ENCODE measurements around the gene SLC9A3.

The SLC9A3 gene

GRCh38 chr5:547086-547924, 23.1 kb upstream of the SLC9A3 start:
- H3K36me3 Mint-ChIP-seq (ENCODE audit: low read depth): no peaks in the 10 kb centered on the region

GRCh38 chr5:546376-546908, 22.2 kb upstream of the SLC9A3 start:
- H3K27me3 Mint-ChIP-seq: peaks cover 86% of the 10 kb centered on the region
- H3K36me3 Mint-ChIP-seq (ENCODE audit: low read depth): no peaks in the 10 kb centered on the region
- no peak overlapping the region for H3K27ac Mint-ChIP-seq
- intact Hi-C loops (cut with micrococcal nuclease): no loop called here
- H3K9me3 Mint-ChIP-seq: no peaks in the 10 kb centered on the region
- no peak overlapping the region for H3K4me3 Mint-ChIP-seq
- H3K4me1 Mint-ChIP-seq (ENCODE audit: low read depth): peaks cover 47% of the 10 kb centered on the region

More at GRCh38 chr5:547086-547924, 23.1 kb upstream of the SLC9A3 start:
- intact Hi-C loops (cut with micrococcal nuclease): no loop called here
- Mint-ChIP-seq H3K4me3 (no peak overlapping the region), H3K9me3 (no peaks in the 10 kb centered on the region), H3K4me1 (ENCODE audit: low read depth) (peaks cover 45% of the 10 kb centered on the region), H3K27me3 (peaks cover 83% of the 10 kb centered on the region), H3K27ac (no peak overlapping the region)

GRCh38 chr5:545641-546375, 21.6 kb upstream of the SLC9A3 start:
- Mint-ChIP-seq H3K9me3 (no peaks in the 10 kb centered on the region), H3K4me3 (no peak overlapping the region), H3K27me3 (peaks cover 86% of the 10 kb centered on the region), H3K4me1 (ENCODE audit: low read depth) (peaks cover 47% of the 10 kb centered on the region), H3K36me3 (ENCODE audit: low read depth) (no peaks in the 10 kb centered on the region), H3K27ac (no peak overlapping the region)
- intact Hi-C loops (cut with micrococcal nuclease): no loop called here

- peaks cover 47% of the 10 kb centered on the region for H3K4me1 Mint-ChIP-seq (ENCODE audit: low read depth)
- peaks cover 87% of the 10 kb centered on the region for H3K27me3 Mint-ChIP-seq
- intact Hi-C loops (cut with micrococcal nuclease): loop anchor here (5.0 kb wide), 1 partner anchor 223 kb away; the partner anchor contains the start of gene AHRR
- no peak overlapping the region for H3K27ac Mint-ChIP-seq
- no peaks in the 10 kb centered on the region for H3K9me3 Mint-ChIP-seq
- H3K36me3 Mint-ChIP-seq (ENCODE audit: low read depth): no peaks in the 10 kb centered on the region
- no peak overlapping the region for H3K4me3 Mint-ChIP-seq
These were observed 20.6 kb upstream of the SLC9A3 start for GRCh38 chr5:544675-545355.

- H3K9me3 Mint-ChIP-seq: no peaks in the 10 kb centered on the region
- H3K27ac Mint-ChIP-seq: no peak overlapping the region
- H3K4me3 Mint-ChIP-seq: no peak overlapping the region
- H3K4me1 Mint-ChIP-seq (ENCODE audit: low read depth): peaks cover 47% of the 10 kb centered on the region
- intact Hi-C loops (cut with micrococcal nuclease): loop anchor here (5.0 kb wide), 1 partner anchor 222 kb away; the partner anchor contains the start of gene AHRR
- no peaks in the 10 kb centered on the region for H3K36me3 Mint-ChIP-seq (ENCODE audit: low read depth)
- H3K27me3 Mint-ChIP-seq: peaks cover 86% of the 10 kb centered on the region
These were observed 19.8 kb upstream of the SLC9A3 start for GRCh38 chr5:543755-544674.

- Mint-ChIP-seq H3K27me3 (peaks cover 90% of the 10 kb centered on the region), H3K36me3 (ENCODE audit: low read depth) (no peaks in the 10 kb centered on the region), H3K4me3 (no peak overlapping the region), H3K4me1 (ENCODE audit: low read depth) (peaks cover 46% of the 10 kb centered on the region), H3K27ac (no peak overlapping the region), H3K9me3 (no peaks in the 10 kb centered on the region)
- intact Hi-C loops (cut with micrococcal nuclease): loop anchor here (5.0 kb wide), 1 partner anchor 221 kb away; the partner anchor contains the start of gene AHRR
These were observed 19.1 kb upstream of the SLC9A3 start for GRCh38 chr5:543351-543750.

GRCh38 chr5:542319-543311, 18.4 kb upstream of the SLC9A3 start:
- intact Hi-C loops (cut with micrococcal nuclease): loop anchor here (5.0 kb wide), 1 partner anchor 220 kb away; the partner anchor contains the start of gene AHRR
- H3K27me3 Mint-ChIP-seq: peaks cover 90% of the 10 kb centered on the region
- H3K4me3 Mint-ChIP-seq: no peak overlapping the region

GRCh38 chr5:541539-542318, 17.5 kb upstream of the SLC9A3 start:
- no peak overlapping the region for H3K4me3 Mint-ChIP-seq
- H3K9me3 Mint-ChIP-seq: no peaks in the 10 kb centered on the region
- H3K27me3 Mint-ChIP-seq: peaks cover 90% of the 10 kb centered on the region
- no peak overlapping the region for H3K27ac Mint-ChIP-seq
- intact Hi-C loops (cut with micrococcal nuclease): loop anchor here (5.0 kb wide), 1 partner anchor 219 kb away; the partner anchor contains the start of gene AHRR
- H3K4me1 Mint-ChIP-seq (ENCODE audit: low read depth): peaks cover 35% of the 10 kb centered on the region
- H3K36me3 Mint-ChIP-seq (ENCODE audit: low read depth): no peaks in the 10 kb centered on the region

More at GRCh38 chr5:542319-543311, 18.4 kb upstream of the SLC9A3 start:
- Mint-ChIP-seq H3K36me3 (ENCODE audit: low read depth) (no peaks in the 10 kb centered on the region), H3K4me1 (ENCODE audit: low read depth) (peaks cover 38% of the 10 kb centered on the region), H3K27ac (no peak overlapping the region), H3K9me3 (no peaks in the 10 kb centered on the region)

- Mint-ChIP-seq H3K9me3 (no peaks in the 10 kb centered on the region), H3K27me3 (peaks cover 90% of the 10 kb centered on the region), H3K4me3 (no peak overlapping the region), H3K27ac (no peak overlapping the region), H3K4me1 (ENCODE audit: low read depth) (peaks cover 32% of the 10 kb centered on the region), H3K36me3 (ENCODE audit: low read depth) (no peaks in the 10 kb centered on the region)
- intact Hi-C loops (cut with micrococcal nuclease): loop anchor here (5.0 kb wide), 1 partner anchor 219 kb away; the partner anchor contains the start of gene AHRR
These were observed 16.8 kb upstream of the SLC9A3 start for GRCh38 chr5:540906-541538.

- intact Hi-C loops (cut with micrococcal nuclease): loop anchor here (5.0 kb wide), 1 partner anchor 218 kb away; the partner anchor contains the start of gene AHRR
- peaks cover 90% of the 10 kb centered on the region for H3K27me3 Mint-ChIP-seq
- no peaks in the 10 kb centered on the region for H3K36me3 Mint-ChIP-seq (ENCODE audit: low read depth)
- no peak overlapping the region for H3K27ac Mint-ChIP-seq
- H3K4me1 Mint-ChIP-seq (ENCODE audit: low read depth): peaks cover 25% of the 10 kb centered on the region
- H3K4me3 Mint-ChIP-seq: no peak overlapping the region
- no peaks in the 10 kb centered on the region for H3K9me3 Mint-ChIP-seq
These were observed 16.0 kb upstream of the SLC9A3 start for GRCh38 chr5:540071-540905.

Measured in dendritic cell treated with granulocyte-macrophage colony-stimulating factor and Interleukin-4, amounts not matched to agents 40 ng/mL and 50 ng/mL, for 4 days (primary cell).